GM08714 (cell line): ENCODE data around the gene TMEM126B.
"Not testable (repeated sequence)": the region's sequence is repeated elsewhere in the genome, so short reads cannot be mapped to it uniquely, and the experiment has no call there.

Source experiments
- H3K4me3 ChIP-seq: fragments of 200-500 bp; sonication (Bioruptor generic); 2 replicates; pipeline ENCODE4 v1.5.1; 2014; ENCODE audit warnings: mild to moderate bottlenecking, low read length, inconsistent platforms
- ZNF274 ChIP-seq: IDR thresholded peaks from 2 replicates; pipeline ENCODE4 v1.6.1; 2012; ENCODE audit warnings: mild to moderate bottlenecking, low read depth, low read length

TMEM126B gene

DNA sequence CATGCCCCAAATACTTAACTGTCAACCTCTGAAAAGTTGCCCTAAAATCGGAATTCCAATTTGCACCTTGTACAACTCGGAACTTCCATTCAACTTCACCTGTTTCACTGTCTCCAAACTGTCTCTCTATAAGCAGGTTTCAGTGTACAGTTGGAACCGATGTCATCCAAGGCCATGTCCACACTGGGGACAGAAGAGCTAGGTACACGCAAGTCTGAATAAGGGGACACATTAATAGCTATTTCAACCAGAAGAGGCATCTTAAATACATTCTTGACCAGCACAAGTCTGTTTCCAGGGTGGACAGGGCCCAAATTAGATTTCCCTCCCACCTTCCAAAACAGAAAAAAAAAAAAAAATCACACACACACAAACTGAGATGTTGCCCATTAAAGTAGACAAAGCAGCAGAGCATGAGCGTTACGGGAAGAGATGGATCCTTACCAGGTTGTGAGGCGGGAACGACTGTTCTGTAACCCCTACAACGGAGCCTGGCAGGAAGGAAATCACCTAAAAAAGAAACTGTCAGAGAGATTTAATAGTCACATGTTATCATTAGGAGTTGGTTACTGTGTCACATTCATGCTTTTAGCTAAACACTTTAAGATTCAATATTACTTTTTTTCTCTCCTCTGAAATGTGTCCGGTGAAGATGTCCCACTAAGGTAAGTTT lies 34.8 kb downstream of the TMEM126B start:
- H3K4me3 ChIP-seq: peak overlapping the region; percentile 88
- TF ChIP-seq ZNF274: no peak

DNA sequence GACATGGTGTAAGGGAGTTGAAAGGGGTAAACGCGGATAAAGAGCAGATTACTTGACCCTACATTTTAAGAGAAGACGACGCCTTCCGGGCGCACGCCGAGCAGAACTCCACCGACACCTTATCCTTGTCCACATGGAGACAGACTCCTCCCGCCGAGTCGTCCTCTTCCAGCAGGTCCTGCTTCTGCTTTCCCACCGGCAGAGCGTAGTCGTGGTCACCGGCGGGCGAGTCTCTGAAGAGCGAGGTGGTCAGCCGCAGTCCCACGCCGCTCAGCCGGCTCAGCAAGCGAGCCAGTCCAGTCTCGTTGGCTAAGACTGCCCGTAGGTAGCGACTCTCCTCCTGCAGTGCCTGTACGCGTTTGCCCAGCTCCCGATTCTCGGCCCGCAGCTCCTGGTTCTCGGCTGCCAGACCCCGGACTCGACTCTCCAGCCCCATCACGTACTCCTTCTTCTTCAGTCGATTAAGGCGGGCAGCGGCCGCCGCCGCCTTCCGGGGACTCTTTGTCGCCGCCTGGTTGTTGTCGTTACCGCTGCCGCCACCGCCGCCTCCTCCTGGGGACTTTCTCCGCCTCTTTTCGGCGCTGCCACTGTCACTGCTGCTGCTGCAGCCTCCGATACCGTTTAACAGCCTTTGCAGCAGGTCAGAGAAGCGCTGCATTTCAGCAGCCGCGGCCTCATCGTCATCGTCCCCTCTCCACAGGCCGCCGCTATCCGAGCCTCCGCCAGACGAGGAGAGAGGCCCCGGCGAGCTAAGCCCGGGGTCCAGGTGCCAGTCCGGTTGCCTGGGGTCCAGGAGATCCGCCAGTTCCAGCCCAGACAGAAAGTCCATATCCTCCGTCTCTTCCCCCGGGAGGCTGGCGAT lies 35.6 kb downstream of the TMEM126B start:
- H3K4me3 ChIP-seq: peak overlapping the region; percentile 88
- TF ChIP-seq ZNF274: no peak

DNA sequence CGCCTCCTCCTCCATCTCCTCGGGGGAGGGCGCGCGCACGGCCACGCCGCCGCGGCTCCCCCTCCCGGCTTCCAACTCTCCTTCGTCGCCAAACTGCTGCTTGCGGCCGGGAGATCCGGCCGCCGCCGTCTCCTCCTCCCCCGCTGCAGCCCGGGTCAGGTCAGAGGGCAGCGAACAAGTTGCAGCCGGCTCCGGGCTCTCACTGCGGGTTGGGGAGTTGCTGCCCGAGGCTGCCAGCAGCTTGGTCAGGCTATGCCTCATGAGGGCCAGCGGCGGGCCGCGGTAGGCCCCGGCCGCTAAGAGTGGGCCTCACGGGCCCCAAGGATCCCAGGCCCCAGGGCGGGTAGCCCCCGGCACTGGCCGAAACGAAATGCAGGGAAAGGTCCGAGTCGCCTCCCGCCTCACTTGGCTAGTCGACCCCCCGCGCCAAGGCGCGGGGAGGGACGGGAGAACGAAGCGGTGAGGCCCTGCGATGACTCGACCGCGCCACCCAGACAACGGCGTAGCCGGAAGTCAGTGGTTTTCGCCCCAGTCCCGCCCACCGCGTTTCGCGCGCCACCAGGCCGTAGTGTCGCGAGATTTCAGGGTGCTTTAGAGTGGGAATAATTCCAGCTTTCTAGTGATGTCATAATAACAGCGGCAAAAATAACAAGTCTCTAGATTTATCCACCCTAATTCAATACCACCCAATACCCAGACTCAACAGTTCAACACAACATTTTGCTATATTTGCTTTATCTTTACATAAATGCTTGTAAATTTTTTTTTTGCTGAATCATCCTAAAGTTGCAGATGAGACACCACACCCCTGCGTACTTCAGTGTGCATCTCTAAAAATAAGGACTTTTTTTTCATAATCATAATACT lies 36.5 kb downstream of the TMEM126B start, which contains the start of gene CREBZF:
TSS of gene CREBZF (minus strand) at position 515 of the 867 bp plus-strand sequence. CDS start at position 261, 254 bp downstream.
- peak within 1 kb of the TSS; percentile 88 for H3K4me3 ChIP-seq

DNA sequence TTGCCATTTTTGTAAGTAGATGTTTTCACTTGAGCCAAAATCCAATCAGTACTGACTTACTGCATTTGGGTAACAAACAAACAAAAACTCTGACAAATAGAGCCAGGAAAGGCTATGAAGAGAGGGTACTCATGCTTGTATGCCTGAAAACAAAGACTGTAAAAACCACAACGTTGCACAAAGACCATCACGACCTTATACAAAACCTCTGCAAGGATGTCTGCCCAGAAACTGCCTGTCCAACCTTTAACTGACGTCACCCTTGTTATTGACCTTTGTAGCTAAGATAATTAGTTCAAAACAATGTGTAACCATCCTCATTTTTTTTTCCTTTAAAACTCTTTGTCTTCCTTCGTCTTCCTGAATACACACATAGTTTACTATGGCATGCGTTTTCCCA lies 37.3 kb downstream of the TMEM126B start:
- H3K4me3 ChIP-seq: no peak overlapping the region
- TF ChIP-seq ZNF274: no peak

More for the DNA sequence above, 36.5 kb downstream of the TMEM126B start, which contains the start of gene CREBZF:
- TF ChIP-seq ZNF274: no peak

DNA sequence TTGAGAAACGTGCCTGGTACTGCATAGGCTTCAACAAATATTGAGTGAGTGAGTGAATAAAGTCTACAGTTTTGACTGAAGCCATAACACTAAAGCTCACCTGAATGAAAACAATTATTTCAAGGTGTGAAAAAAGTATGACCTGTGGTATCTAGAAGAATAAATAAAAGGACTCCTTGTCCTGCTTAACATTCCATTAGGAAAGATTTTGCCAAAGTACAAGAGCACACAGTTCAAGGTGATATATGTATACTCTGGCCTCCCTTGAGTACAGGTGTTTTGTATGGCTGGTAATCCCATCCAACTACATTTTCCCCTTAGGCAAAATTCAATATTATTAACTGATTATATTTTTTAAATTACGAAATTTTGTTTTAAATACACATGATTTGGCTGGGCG lies 38.3 kb downstream of the TMEM126B start:
- no peak for TF ChIP-seq ZNF274
- H3K4me3 ChIP-seq: no peak overlapping the region

DNA sequence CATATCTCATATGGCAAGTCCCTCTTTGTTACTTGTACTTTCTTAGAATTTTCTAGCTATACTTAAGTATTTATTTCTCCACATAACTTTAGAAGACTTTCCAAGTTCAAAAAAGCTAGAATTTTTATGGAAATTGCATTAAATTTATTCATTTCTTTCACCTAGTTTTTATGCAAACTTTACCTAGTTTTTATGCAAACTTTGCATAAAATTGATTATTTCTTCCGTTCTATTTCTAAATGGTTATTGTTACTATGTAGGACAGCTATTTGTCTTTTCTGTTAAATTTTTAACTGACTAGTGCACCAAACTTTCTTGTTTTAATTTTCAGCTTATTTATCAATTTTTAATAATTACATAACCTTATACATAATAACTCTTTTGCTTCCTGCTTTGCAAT lies 39.8 kb downstream of the TMEM126B start:
- no peak overlapping the region for H3K4me3 ChIP-seq
- no peak for TF ChIP-seq ZNF274

DNA sequence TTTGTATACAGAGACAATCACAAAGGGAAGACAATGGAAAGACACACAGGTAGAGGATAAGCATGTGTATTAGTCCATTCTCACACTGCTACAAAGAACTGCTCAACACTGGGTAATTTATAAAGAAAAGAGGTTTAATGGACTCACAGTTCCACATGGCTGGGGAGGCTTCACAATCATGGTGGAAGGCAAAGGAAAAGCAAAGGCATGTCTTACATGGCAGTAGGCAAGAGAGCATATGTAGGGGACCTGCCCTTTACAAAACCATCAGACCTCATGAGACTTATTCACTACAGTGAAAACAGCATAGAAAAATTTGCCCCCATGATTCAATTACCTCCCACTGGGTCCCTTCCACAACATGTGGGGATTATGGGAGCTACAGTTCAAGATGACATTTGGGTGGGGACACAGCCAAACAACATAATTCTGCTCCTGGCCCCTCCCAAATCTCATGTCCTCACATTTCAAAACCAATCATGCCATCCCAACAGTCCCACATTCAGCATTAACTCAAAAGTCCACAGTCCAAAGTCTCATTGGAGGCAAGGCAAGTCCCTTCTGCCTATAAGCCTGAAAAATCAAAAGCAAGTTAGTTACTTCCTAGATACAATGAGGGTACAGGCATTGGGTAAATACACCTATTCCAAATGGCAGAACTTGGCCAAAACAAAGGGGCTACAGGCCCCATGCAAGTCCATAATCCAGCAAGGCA lies 42.7 kb downstream of the TMEM126B start:
- not testable (repeated sequence) for H3K4me3 ChIP-seq

DNA sequence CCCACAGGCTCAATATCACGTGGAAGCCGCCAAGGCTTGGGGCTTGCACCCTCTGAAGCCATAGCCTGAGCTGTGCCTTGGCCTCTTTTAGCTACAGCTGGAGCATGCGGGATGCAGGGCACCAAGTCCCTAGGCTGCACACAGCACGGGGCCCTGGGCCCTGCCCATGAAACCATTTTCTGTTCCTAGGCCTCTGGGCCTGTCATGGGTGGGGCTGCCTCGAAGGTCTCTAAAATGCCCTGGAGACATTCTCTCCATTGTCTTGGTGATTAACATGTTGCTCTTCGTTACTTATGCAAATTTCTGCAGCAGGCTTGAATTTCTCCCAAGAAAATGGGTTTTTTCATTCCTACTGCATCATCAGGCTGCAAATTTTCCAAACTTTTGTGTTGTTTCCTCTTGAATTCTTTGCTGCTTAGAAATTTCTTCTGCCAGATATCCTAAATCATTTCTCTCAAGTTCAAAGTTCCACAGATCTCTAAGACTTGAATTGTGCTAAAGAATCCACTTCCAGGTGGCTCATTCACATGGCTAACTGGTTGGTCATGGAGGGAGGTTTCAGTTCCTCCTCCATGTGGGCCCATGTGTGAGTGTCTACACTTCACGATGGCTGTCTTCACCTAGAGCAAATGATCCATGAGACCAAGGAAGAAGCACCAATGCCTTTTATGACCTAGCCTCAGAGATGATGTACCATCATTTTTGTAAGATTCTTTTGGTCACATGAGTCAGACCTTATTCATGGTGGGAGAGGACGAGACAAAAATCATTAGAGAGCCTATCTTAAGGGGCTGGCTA lies 43.9 kb downstream of the TMEM126B start:
- no peak for TF ChIP-seq ZNF274
- H3K4me3 ChIP-seq: no peak overlapping the region

DNA sequence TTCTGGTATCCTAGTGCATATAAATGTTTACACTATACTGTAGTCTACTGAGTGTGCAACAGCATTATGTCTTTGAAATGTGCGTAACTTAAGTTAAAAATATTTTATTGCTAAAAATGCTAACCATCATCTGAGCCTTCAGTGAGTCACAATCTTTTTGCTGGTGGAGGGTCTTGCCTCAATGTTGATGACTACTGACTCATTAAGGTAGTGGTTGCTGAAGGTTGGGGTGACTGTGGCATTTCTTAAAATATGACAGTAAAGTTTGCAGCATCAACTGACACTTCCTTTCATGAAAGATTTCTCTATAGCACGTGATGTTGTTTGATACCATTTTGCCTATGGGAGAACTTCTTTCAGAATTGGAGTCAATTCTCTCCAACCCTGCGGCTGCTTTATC lies 45.0 kb downstream of the TMEM126B start:
- TF ChIP-seq ZNF274: no peak
- no peak overlapping the region for H3K4me3 ChIP-seq

DNA sequence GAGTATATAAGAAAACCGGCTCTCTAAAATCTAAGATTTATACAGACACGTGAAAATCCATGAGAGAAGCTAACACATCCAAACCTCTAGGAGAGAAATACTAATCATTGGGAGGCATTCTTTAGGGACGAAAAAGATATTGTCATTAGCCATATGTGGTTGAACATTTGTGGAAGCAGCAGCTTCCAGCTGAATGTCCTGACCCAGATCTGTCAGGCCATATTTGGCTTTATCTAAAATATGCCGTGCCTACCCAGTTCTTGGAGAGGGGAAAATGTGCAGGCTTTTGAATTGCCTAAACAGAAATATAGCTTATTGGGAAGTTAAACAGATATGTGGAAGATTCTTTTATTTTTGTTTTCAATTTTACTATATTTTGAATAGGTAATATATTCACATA lies 51.2 kb downstream of the TMEM126B start:
- H3K4me3 ChIP-seq: no peak overlapping the region
- TF ChIP-seq ZNF274: no peak

DNA sequence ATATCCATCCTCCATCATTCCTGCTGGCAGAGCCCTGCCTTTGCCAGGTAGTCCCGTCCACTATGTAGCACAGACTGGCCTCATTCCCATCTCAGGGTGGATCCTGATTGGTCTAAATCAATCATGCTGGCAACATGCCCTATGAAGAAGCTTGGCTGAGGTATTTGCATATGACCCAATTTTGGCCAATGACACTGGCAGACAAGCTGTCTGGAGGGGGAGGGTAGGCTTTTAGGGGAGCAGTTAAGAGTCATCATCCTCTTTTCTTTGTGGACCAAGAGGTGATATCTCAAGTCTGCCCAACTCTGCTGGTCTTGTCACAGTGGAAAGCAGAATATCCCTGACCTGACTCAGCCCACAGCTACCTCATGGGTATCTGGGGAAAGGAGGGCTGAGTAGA lies 52.5 kb downstream of the TMEM126B start:
- no peak for TF ChIP-seq ZNF274
- no peak overlapping the region for H3K4me3 ChIP-seq

DNA sequence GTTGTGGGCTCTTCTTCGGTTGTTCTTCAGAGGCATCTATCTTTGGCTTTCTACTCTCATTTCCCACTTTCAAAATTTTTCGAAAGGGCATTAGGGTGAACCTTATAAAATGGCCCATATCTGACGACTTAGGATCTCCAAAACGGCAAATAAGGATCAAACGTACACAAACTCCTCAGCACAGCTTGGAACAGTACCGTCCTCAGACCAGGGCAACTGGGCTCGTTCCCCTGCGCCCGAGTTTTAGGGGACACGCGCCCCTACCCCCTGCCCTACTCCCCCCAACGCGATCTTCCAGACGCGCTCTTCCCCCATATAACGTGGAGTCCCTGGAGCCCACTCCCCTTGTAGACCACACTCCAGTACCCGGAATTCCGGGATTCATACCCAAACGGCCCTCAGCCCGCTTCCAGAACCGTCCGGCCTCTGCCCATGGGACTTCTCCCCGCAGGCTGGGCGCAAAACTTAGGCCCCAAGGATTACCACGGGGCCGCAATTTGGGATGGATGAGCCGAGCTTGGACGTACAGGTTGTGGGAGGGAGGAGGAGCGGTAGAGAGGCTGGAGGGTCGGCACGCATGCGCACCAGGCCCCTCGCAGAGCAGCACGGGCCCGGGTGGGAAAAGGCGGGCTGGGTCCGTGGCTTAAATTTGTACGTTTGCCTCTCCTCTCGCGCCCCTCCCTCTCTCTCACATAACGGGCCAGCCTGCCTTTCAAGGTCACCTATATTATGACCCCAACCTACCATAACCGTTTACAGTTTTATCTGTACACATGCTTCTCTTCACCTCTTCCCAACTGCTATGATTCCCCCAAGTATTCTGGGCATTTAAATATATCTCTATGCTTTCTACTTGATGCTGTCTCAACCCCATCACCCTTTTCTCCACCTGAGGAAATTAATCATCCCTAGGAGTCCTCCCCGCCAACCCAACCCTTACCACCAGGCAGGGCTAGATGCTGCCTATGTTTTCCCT lies 54.2 kb downstream of the TMEM126B start:
- no peak for TF ChIP-seq ZNF274
- peak overlapping the region; percentile 69; the same call in 1 of the 2 replicates for H3K4me3 ChIP-seq
